ENCODE results near the gene OLFML2A.
A peak's percentile ranks its signal among the peaks of the same experiment; 100 is the strongest.

OLFML2A gene

GRCh38 chr9:124760719-124761118, 16.2 kb upstream of the OLFML2A start:
- Histone ChIP-seq H3K27ac (ENCODE audit: low read depth, low read length) (peak overlapping the region; percentile 96), H3K4me3 (ENCODE audit: low read depth, low read length) (peak overlapping the region; percentile 50), H3K9ac (ENCODE audit: low read depth, low read length) (peak overlapping the region; percentile 41; the same call in 1 of the 2 replicates), H3K27me3 (ENCODE audit: control insufficient read depth, insufficient read depth, low read length) (no peaks in the 10 kb centered on the region), H3K9me3 (ENCODE audit: control insufficient read depth, insufficient read depth, low read length) (no peaks in the 10 kb centered on the region), H3K4me1 (ENCODE audit: control insufficient read depth, insufficient read depth, low read length) (peaks cover 90% of the 10 kb centered on the region), H3K36me3 (ENCODE audit: control insufficient read depth, insufficient read depth, low read length) (no peaks in the 10 kb centered on the region)

GRCh38 chr9:124761196-124761595, 15.7 kb upstream of the OLFML2A start:
- Histone ChIP-seq H3K4me3 (ENCODE audit: low read depth, low read length) (peak overlapping the region; percentile 50), H3K27ac (ENCODE audit: low read depth, low read length) (peak overlapping the region; percentile 96), H3K4me1 (ENCODE audit: control insufficient read depth, insufficient read depth, low read length) (peaks cover 90% of the 10 kb centered on the region), H3K9me3 (ENCODE audit: control insufficient read depth, insufficient read depth, low read length) (no peaks in the 10 kb centered on the region), H3K36me3 (ENCODE audit: control insufficient read depth, insufficient read depth, low read length) (no peaks in the 10 kb centered on the region), H3K9ac (ENCODE audit: low read depth, low read length) (no peak overlapping the region), H3K27me3 (ENCODE audit: control insufficient read depth, insufficient read depth, low read length) (peaks cover 4% of the 10 kb centered on the region; the same call in 1 of the 2 replicates)

DNA sequence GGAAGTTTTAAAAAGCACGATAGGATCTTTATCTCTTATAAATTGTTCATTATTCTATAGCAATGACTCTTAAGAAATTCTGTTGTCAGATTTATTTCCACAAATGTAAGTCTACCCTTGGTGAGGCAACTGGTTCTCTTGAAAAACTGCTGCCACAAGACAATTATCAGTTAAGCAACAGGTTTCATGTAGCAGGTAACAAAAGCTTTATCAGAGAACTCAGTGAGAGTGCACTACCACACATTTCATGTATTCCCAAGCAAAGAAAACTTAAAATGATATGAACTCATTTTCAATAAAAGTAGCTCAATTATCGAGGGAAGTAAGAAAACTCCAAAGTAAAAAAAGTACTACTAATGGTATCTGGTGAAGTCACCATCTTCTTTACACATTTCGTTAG, 15.2 kb upstream of the OLFML2A start:
- no peak overlapping the region for H3K9ac ChIP-seq (ENCODE audit: low read depth, low read length)
- H3K4me1 ChIP-seq (ENCODE audit: control insufficient read depth, insufficient read depth, low read length), result peaks cover 90% of the 10 kb centered on the region
- no peaks in the 10 kb centered on the region for H3K9me3 ChIP-seq (ENCODE audit: control insufficient read depth, insufficient read depth, low read length)
- peak overlapping the region; percentile 96 for H3K27ac ChIP-seq (ENCODE audit: low read depth, low read length)
- peak overlapping the region; percentile 50 for H3K4me3 ChIP-seq (ENCODE audit: low read depth, low read length)
- H3K36me3 ChIP-seq (ENCODE audit: control insufficient read depth, insufficient read depth, low read length), result no peaks in the 10 kb centered on the region
- H3K27me3 ChIP-seq (ENCODE audit: control insufficient read depth, insufficient read depth, low read length), result peaks cover 9% of the 10 kb centered on the region

DNA sequence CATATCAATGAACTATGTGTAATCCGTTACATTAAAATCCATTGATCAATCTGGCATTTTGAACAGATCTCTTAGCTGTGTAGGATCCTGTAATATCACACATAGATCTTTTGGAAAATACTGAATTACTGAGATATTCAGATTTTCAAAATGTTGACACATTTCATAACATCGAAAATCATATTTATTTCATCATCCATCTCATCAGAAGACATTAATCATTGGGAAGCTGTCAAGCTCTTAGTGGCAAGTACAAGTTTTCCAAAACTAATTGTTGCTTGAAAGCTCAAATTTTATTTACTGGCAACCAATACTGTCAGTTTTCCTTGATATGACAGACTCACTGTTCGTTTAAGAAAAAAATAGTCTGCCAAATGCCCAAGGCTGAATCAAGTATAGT, 14.3 kb upstream of the OLFML2A start:
- Histone ChIP-seq H3K36me3 (ENCODE audit: control insufficient read depth, insufficient read depth, low read length) (no peaks in the 10 kb centered on the region), H3K4me3 (ENCODE audit: low read depth, low read length) (no peak overlapping the region; the same call in 1 of the 2 replicates), H3K9me3 (ENCODE audit: control insufficient read depth, insufficient read depth, low read length) (no peaks in the 10 kb centered on the region), H3K27me3 (ENCODE audit: control insufficient read depth, insufficient read depth, low read length) (peaks cover 18% of the 10 kb centered on the region), H3K27ac (ENCODE audit: low read depth, low read length) (peak overlapping the region; percentile 96), H3K4me1 (ENCODE audit: control insufficient read depth, insufficient read depth, low read length) (peaks cover 90% of the 10 kb centered on the region), H3K9ac (ENCODE audit: low read depth, low read length) (no peak overlapping the region)

DNA sequence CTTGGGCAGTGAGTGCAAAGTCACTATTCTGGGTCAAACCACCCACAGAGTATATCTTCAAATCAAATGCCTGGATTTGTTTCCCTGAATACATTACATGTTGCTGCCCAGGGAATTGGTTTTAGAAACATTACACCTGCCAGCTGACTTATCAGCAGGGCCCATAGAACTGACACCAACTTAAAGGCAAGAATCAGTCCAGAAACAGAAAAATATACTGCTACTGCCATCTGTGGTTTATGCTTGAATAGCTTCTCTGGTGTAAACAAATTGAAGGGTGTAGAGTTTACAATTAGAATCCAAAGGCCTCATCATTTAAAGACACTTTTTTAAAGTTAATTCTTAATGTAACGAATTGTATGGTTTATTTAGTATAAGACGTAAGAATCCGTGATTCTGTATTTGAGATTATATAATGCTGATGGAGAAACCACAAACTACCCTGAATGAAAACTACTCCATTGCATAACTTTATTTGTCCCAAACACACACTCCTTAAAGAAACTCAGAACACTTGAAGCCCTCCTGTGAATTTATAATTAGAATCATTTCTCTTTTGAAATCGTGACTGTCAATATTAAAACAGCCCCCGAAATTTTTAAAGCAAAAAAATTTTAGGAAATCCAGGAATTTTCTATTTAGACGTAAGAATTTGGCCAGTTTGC, 12.0 kb upstream of the OLFML2A start:
- Histone ChIP-seq H3K27me3 (ENCODE audit: control insufficient read depth, insufficient read depth, low read length) (peaks cover 38% of the 10 kb centered on the region), H3K4me3 (ENCODE audit: low read depth, low read length) (peak overlapping the region; percentile 28), H3K36me3 (ENCODE audit: control insufficient read depth, insufficient read depth, low read length) (no peaks in the 10 kb centered on the region), H3K9me3 (ENCODE audit: control insufficient read depth, insufficient read depth, low read length) (no peaks in the 10 kb centered on the region), H3K9ac (ENCODE audit: low read depth, low read length) (no peak overlapping the region), H3K4me1 (ENCODE audit: control insufficient read depth, insufficient read depth, low read length) (peaks cover 89% of the 10 kb centered on the region), H3K27ac (ENCODE audit: low read depth, low read length) (peak overlapping the region; percentile 86)

GRCh38 chr9:124765439-124765835, 11.5 kb upstream of the OLFML2A start:
- Histone ChIP-seq H3K27ac (ENCODE audit: low read depth, low read length) (peak overlapping the region; percentile 86), H3K27me3 (ENCODE audit: control insufficient read depth, insufficient read depth, low read length) (peaks cover 38% of the 10 kb centered on the region), H3K4me1 (ENCODE audit: control insufficient read depth, insufficient read depth, low read length) (peaks cover 86% of the 10 kb centered on the region), H3K9me3 (ENCODE audit: control insufficient read depth, insufficient read depth, low read length) (no peaks in the 10 kb centered on the region), H3K9ac (ENCODE audit: low read depth, low read length) (no peak overlapping the region), H3K36me3 (ENCODE audit: control insufficient read depth, insufficient read depth, low read length) (no peaks in the 10 kb centered on the region), H3K4me3 (ENCODE audit: low read depth, low read length) (peak overlapping the region; percentile 28)

DNA sequence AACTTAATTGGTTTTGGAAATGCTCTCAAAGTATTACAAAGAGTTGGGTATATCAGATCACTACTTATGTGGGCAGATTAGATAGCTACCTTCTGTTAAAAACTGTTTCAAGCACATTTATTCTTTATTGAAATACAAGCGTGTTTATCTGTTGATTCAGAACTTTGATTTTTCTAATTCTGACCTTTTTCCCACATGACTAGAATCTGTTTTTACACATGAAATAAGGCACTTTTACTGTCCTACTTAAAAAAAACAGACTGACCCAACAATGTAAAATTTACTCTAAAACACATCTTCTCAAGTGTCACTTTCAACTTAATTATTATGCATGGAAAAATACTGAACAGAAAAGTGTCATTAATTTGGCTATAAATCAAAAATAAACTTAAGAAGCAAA, 10.6 kb upstream of the OLFML2A start:
- Histone ChIP-seq H3K9me3 (ENCODE audit: control insufficient read depth, insufficient read depth, low read length) (no peaks in the 10 kb centered on the region), H3K27me3 (ENCODE audit: control insufficient read depth, insufficient read depth, low read length) (peaks cover 38% of the 10 kb centered on the region), H3K9ac (ENCODE audit: low read depth, low read length) (no peak overlapping the region), H3K36me3 (ENCODE audit: control insufficient read depth, insufficient read depth, low read length) (no peaks in the 10 kb centered on the region), H3K27ac (ENCODE audit: low read depth, low read length) (peak overlapping the region; percentile 86), H3K4me3 (ENCODE audit: low read depth, low read length) (peak overlapping the region; percentile 28; the same call in 1 of the 2 replicates), H3K4me1 (ENCODE audit: control insufficient read depth, insufficient read depth, low read length) (peaks cover 79% of the 10 kb centered on the region)

DNA sequence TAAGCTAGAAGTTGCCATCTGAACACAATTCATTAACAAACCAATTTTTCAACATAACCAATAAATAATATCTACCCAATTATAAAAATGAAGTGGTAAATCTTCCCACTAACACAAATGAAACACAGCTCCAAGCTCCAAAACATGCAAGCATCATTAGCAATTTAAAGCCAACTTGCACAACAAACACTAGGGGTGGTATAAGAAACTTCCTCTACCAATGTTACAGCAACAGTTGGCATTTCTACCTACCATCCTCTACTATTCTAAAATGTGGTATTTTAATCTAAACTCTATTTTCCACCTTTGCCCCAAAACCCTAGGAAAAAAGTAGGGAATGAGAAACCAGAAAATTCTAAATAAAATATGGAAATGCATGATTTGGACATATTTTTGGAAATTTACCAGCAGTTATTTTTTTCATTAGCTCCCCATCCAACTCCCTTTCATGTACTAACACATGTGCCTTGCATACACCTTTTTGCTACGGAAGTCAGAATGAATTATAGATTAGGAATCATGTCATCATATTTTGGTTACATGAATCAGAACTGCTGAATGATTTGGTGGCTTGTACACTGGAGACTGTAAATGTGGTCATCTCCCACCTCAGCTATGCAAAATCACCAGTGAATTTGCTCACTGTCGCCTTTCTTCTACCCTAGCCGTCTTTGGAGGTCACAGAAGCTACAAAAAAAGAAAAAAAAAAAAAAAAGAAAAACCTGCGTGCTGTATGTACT, 9.9 kb upstream of the OLFML2A start:
- H3K4me1 ChIP-seq (ENCODE audit: control insufficient read depth, insufficient read depth, low read length), result peaks cover 73% of the 10 kb centered on the region
- H3K27ac ChIP-seq (ENCODE audit: low read depth, low read length), result peak overlapping the region; percentile 86
- H3K9ac ChIP-seq (ENCODE audit: low read depth, low read length), result no peak overlapping the region
- H3K4me3 ChIP-seq (ENCODE audit: low read depth, low read length), result peak overlapping the region; percentile 28; the same call in 1 of the 2 replicates
- H3K27me3 ChIP-seq (ENCODE audit: control insufficient read depth, insufficient read depth, low read length), result peaks cover 38% of the 10 kb centered on the region
- H3K9me3 ChIP-seq (ENCODE audit: control insufficient read depth, insufficient read depth, low read length), result no peaks in the 10 kb centered on the region
- no peaks in the 10 kb centered on the region for H3K36me3 ChIP-seq (ENCODE audit: control insufficient read depth, insufficient read depth, low read length)

- Histone ChIP-seq H3K9me3 (ENCODE audit: control insufficient read depth, insufficient read depth, low read length) (no peaks in the 10 kb centered on the region), H3K9ac (ENCODE audit: low read depth, low read length) (no peak overlapping the region), H3K36me3 (ENCODE audit: control insufficient read depth, insufficient read depth, low read length) (no peaks in the 10 kb centered on the region), H3K27ac (ENCODE audit: low read depth, low read length) (peak overlapping the region; percentile 53), H3K4me3 (ENCODE audit: low read depth, low read length) (peak overlapping the region; percentile 78; the same call in 1 of the 2 replicates), H3K27me3 (ENCODE audit: control insufficient read depth, insufficient read depth, low read length) (peaks cover 42% of the 10 kb centered on the region), H3K4me1 (ENCODE audit: control insufficient read depth, insufficient read depth, low read length) (peaks cover 64% of the 10 kb centered on the region)
Observed at GRCh38 chr9:124767821-124768220, 9.1 kb upstream of the OLFML2A start.

GRCh38 chr9:124768334-124768733, 8.6 kb upstream of the OLFML2A start:
- Histone ChIP-seq H3K27ac (ENCODE audit: low read depth, low read length) (no peak overlapping the region), H3K36me3 (ENCODE audit: control insufficient read depth, insufficient read depth, low read length) (no peaks in the 10 kb centered on the region), H3K9ac (ENCODE audit: low read depth, low read length) (no peak overlapping the region), H3K4me3 (ENCODE audit: low read depth, low read length) (peak overlapping the region; percentile 78; the same call in 1 of the 2 replicates), H3K27me3 (ENCODE audit: control insufficient read depth, insufficient read depth, low read length) (peaks cover 43% of the 10 kb centered on the region), H3K9me3 (ENCODE audit: control insufficient read depth, insufficient read depth, low read length) (no peaks in the 10 kb centered on the region), H3K4me1 (ENCODE audit: control insufficient read depth, insufficient read depth, low read length) (peaks cover 59% of the 10 kb centered on the region)

Measured in HUES48 (cell line).